ENCODE measurements around the gene BTBD9. TPM values are rescaled to one million over a fixed set of nuclear protein-coding genes. Genes with fewer than 3 reads are reported as not detected.

The BTBD9 gene
- total and polyA plus RNA-seq, 2 of the 13 experiments (the other 11 are each of a cell fraction or from before 2014, with no cell fraction given), result 1.2 to 3.0 TPM

- 100% methylated on average over 1 of the region's 1 CpG for WGBS (ENCODE audit: low lambda C conversion rate)
- H3K4me2 ChIP-seq (ENCODE audit: low read depth, low read length), result no peak overlapping the region
- no peaks in the 10 kb centered on the region for H4K20me1 ChIP-seq (ENCODE audit: insufficient read depth, low read length)
- TF ChIP-seq SNRNP70 (IDR thresholded peaks at IDR 0.05; ENCODE audit: low read depth, low read length), result no peak
- TF ChIP-seq FOXM1 (CRISPR knock-in tag; IDR thresholded peaks at IDR 0.05), result no peak
- in situ Hi-C loops (cut with HindIII; ENCODE audit: extremely low pct_ligation_motif_present, low pct_unique_long_range_greater_than_20kb) (no loop called here), intact Hi-C loops (cut with micrococcal nuclease; ENCODE audit: unreplicated experiment) (no loop called here)
- ATAC-seq (no peak), DNase-seq (ENCODE audit: low spot score) (no peak), FAIRE-seq (no peak)
- H3K27me3 ChIP-seq (ENCODE audit: control insufficient read depth in 1 of 2, insufficient read depth in 2 of 2, low read length in 2 of 2), result no peaks in the 10 kb centered on the region
- H3K4me3 ChIP-seq (replicated peaks in 1 of 3; ENCODE audit: insufficient read depth in 1 of 3, low read depth in 2 of 3, low read length in 3 of 3), result no peak overlapping the region
- no peaks in the 10 kb centered on the region for H3K9me3 ChIP-seq (ENCODE audit: low read length)
- no peaks in the 10 kb centered on the region for H3K36me3 ChIP-seq (replicated peaks in 1 of 2; ENCODE audit: control insufficient read depth in 1 of 2, insufficient read depth in 2 of 2, low read length in 2 of 2)
- H3K79me2 ChIP-seq (ENCODE audit: insufficient read depth, low read length), result no peaks in the 10 kb centered on the region
- BruUV-seq (replicated peaks), result no TSS peak
- H3K9ac ChIP-seq (ENCODE audit: insufficient read depth, low read depth, low read length), result no peak overlapping the region
- CTCF ChIA-PET (ENCODE audit: low intra/inter-chr PET ratio, low total read pairs), result no interaction called here
- H3K4me1 ChIP-seq (ENCODE audit: insufficient read depth, low read length), result no peaks in the 10 kb centered on the region; the same call in 1 of the 2 replicates
- POLR2A ChIA-PET, result no interaction called here
- H3K27ac ChIP-seq (ENCODE audit: extremely low read length, insufficient read depth, low read length), result no peak overlapping the region
- H2AFZ ChIP-seq (ENCODE audit: low read length), result no peak overlapping the region
These were observed 298.2 kb downstream of the BTBD9 start for GRCh38 chr6:38341496-38341895.

- Histone ChIP-seq H4K20me1 (ENCODE audit: insufficient read depth, low read length) (no peaks in the 10 kb centered on the region), H3K27ac (ENCODE audit: extremely low read length, insufficient read depth, low read length) (no peak overlapping the region), H3K9ac (ENCODE audit: insufficient read depth, low read depth, low read length) (no peak overlapping the region), H3K4me3 (replicated peaks in 1 of 3; ENCODE audit: insufficient read depth in 1 of 3, low read depth in 2 of 3, low read length in 3 of 3) (no peak overlapping the region), H3K36me3 (replicated peaks in 1 of 2; ENCODE audit: control insufficient read depth in 1 of 2, insufficient read depth in 2 of 2, low read length in 2 of 2) (no peaks in the 10 kb centered on the region), H3K4me1 (ENCODE audit: insufficient read depth, low read length) (no peaks in the 10 kb centered on the region; the same call in 1 of the 2 replicates), H3K27me3 (ENCODE audit: control insufficient read depth in 1 of 2, insufficient read depth in 2 of 2, low read length in 2 of 2) (no peaks in the 10 kb centered on the region), H3K79me2 (ENCODE audit: insufficient read depth, low read length) (no peaks in the 10 kb centered on the region), H2AFZ (ENCODE audit: low read length) (no peak overlapping the region), H3K9me3 (ENCODE audit: low read length) (no peaks in the 10 kb centered on the region), H3K4me2 (ENCODE audit: low read depth, low read length) (no peak overlapping the region)
- no TSS peak for BruUV-seq (replicated peaks)
- intact Hi-C loops (cut with micrococcal nuclease; ENCODE audit: unreplicated experiment), result no loop called here
- in situ Hi-C loops (cut with HindIII; ENCODE audit: extremely low pct_ligation_motif_present, low pct_unique_long_range_greater_than_20kb), result no loop called here
- ChIA-PET POLR2A (no interaction called here), CTCF (ENCODE audit: low intra/inter-chr PET ratio, low total read pairs) (no interaction called here)
- DNase-seq (ENCODE audit: low spot score) (no peak), ATAC-seq (no peak), FAIRE-seq (no peak)
- TF ChIP-seq MAFK (conservative IDR thresholded peaks at IDR 0.05 in 1 of 2, IDR thresholded peaks at IDR 0.05 in 1 of 2; ENCODE audit: low read length in 2 of 2), result peak; percentile 28 to 50; a peak in 1 of 4 replicates
- no peak for TF ChIP-seq RFX5 (IDR thresholded peaks at IDR 0.05; ENCODE audit: low read depth, low read length)
- WGBS (ENCODE audit: low lambda C conversion rate), result 49% methylated on average over 3 of the region's 3 CpGs
These were observed 299.8 kb downstream of the BTBD9 start for GRCh38 chr6:38339914-38340313.
